Astrocyte of the cerebellum (primary cell): ENCODE results near the gene CDH19.

Experiments used
- DNase-seq: peaks from one replicate; pipeline ENCODE4 v3.0.0-alpha.2; 2011; ENCODE audit warnings: low read depth
- H3K4me3 ChIP-seq: 2 replicates; pipeline ENCODE4 v1.5.1; 2011; ENCODE audit warnings: mild to moderate bottlenecking, low read depth, low read length, moderate library complexity
- in situ Hi-C: cut with HindIII; loops from 2 replicates; pipeline ENCODE4 v1.10.0; 2017; ENCODE audit warnings: low sequenced_read_pairs
- TF ChIP-seq, protein P1 (sequence below): IDR thresholded peaks from 2 replicates; pipeline ENCODE4 v1.5.1; 2012; ENCODE audit warnings: low read length, low read depth, moderate library complexity, mild to moderate bottlenecking; ENCODE audit errors: missing control alignments

CDH19 gene

DNA sequence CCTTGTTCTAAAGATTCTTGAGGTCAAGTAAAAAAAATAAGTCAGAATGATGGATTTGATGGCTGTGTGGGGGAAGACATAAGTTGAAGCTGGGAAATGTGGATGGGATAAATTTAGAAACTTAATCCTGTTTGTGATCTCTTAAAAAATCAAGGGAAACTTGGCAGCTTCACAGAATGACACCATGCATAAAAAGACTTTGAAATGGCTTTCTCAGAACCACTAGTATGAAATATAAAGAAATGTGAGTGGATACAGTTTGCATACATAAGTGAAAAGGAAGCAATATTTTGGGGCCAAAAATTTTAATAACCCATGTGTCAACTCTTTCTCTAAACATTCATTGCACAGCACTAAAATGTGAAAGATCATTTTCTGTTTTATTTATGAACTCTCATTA is 21.7 kb downstream of the CDH19 start:
- H3K4me3 ChIP-seq, result no peak overlapping the region
- TF ChIP-seq, protein P1, sequence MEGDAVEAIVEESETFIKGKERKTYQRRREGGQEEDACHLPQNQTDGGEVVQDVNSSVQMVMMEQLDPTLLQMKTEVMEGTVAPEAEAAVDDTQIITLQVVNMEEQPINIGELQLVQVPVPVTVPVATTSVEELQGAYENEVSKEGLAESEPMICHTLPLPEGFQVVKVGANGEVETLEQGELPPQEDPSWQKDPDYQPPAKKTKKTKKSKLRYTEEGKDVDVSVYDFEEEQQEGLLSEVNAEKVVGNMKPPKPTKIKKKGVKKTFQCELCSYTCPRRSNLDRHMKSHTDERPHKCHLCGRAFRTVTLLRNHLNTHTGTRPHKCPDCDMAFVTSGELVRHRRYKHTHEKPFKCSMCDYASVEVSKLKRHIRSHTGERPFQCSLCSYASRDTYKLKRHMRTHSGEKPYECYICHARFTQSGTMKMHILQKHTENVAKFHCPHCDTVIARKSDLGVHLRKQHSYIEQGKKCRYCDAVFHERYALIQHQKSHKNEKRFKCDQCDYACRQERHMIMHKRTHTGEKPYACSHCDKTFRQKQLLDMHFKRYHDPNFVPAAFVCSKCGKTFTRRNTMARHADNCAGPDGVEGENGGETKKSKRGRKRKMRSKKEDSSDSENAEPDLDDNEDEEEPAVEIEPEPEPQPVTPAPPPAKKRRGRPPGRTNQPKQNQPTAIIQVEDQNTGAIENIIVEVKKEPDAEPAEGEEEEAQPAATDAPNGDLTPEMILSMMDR, result no peak
- in situ Hi-C loops, result no loop called here
- no peak for DNase-seq

DNA sequence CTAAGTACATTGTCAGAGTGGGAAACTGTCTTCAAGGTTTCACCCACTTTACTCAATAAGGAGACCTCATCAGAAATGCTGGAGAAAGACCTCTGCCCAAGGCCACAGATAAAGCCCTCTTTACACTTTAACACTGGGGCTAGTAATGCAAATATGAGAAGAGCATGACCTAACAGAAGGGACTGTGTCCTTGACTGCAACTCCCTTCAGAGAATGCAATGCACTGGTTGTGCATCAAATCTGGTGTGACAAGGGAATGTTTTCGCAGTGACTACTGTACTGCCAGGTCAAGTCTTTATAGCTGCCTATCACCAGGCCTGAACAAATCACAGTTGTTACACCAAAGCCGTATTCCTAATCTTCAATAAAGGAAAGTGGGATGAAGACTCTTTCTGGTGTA is 28.6 kb downstream of the CDH19 start:
- TF ChIP-seq, protein P1, result no peak
- in situ Hi-C loops, result no loop called here
- no peak overlapping the region for H3K4me3 ChIP-seq
- no peak for DNase-seq

DNA sequence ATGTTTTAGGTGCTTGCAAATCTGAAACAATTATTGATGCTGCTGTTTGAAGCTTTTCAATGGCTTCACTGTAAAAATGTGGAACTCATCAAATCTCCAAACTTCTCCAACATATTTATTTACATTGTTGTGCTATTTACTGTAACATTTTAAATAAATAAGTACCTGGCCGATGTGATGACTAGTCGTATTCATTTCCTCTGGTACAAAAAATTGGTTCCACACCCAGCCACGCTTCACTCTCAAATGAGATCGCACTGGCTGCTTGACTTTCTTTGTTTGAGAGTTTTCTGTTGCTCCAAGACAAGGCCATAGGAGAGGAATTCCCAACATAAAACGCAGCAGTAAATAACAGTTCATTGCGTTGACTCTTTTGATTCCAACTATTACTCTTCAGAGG is 32.0 kb downstream of the CDH19 start:
- TF ChIP-seq, protein P1, result no peak
- H3K4me3 ChIP-seq, result no peak overlapping the region
- no peak for DNase-seq
- in situ Hi-C loops, result no loop called here

DNA sequence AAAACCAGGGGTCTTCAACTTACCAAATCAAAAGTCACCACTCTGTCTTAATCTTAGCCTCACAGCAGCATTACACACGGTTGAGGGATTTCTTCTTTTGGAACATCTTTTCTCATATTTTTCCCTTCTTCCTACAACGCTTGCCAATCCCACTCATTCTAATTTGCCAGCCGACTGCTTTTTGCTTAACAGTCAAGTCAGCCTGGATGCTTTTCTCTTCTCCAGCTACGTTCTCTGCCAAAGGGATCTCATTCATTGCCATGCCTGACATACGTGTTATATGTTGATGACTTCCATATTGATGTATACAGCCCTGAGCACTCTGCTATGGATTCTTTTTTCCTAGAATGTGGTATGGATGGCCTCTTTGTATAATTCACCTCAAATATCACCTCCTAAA is 37.3 kb downstream of the CDH19 start:
- in situ Hi-C loops, result no loop called here
- DNase-seq, result no peak
- H3K4me3 ChIP-seq, result no peak overlapping the region
- TF ChIP-seq, protein P1, result no peak

DNA sequence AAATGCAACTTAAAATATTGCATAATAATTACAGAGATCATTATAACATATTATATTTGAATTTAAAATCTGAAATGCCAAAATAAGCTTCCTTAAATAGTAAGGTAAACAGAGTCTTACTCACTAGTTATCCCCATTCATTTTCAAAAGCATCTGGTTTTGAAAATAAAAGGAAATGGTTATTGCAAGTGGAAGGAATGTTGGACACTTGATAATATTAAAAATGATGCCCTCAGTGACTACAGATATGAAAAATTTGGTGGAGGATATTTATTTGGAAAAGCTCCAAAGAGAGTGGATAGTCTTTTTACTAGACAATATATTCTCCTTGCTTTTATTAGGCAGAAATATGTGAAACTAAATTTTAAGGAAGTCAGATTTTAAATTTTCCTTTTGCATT is 39.7 kb downstream of the CDH19 start:
- in situ Hi-C loops, result no loop called here
- no peak for DNase-seq
- H3K4me3 ChIP-seq, result no peak overlapping the region
- TF ChIP-seq, protein P1, result no peak

DNA sequence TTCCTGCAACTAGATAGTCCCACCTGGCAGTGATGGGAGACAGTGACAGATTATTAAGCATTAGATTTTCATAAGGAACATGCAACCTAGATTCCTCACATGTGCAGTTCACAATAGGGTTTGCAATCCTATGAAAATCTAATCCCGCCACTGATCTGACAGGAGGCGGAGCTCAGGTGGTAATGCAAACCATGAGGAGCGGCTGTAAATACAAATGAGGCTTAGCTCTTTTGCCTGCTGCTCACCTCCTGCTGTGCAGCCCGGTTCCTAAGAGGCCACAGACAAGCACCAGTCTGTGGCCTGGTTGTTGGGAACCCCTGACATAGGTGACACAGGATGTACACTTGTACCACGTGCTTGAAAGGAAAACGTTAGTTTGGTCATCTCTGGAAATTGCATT is 41.6 kb downstream of the CDH19 start:
- in situ Hi-C loops, result no loop called here
- no peak for DNase-seq
- H3K4me3 ChIP-seq, result no peak overlapping the region
- TF ChIP-seq, protein P1, result no peak

DNA sequence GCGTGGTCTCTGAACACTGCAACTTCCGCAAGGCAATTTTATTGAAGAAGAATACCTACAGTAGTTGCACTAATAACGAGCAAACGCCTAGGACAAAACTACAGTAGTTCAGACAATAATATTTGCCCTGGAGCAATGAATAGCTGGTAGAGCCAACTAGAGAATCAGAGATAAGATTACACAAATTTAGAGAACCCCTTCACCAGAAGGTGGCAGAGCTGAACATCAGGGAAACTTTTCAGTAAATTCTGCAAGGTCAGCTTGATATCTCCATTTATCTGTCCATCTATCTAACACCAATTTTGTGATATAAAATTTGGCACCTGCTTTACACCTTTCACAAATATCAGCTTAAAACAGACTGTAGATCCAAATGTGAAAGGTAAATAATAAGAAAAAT is 43.8 kb downstream of the CDH19 start:
- in situ Hi-C loops, result no loop called here
- TF ChIP-seq, protein P1, result peak; percentile 54
- peak; percentile 11 for DNase-seq
- H3K4me3 ChIP-seq, result no peak overlapping the region
